Measurements from ENCODE around the gene EDRF1.

The EDRF1 gene

DNA sequence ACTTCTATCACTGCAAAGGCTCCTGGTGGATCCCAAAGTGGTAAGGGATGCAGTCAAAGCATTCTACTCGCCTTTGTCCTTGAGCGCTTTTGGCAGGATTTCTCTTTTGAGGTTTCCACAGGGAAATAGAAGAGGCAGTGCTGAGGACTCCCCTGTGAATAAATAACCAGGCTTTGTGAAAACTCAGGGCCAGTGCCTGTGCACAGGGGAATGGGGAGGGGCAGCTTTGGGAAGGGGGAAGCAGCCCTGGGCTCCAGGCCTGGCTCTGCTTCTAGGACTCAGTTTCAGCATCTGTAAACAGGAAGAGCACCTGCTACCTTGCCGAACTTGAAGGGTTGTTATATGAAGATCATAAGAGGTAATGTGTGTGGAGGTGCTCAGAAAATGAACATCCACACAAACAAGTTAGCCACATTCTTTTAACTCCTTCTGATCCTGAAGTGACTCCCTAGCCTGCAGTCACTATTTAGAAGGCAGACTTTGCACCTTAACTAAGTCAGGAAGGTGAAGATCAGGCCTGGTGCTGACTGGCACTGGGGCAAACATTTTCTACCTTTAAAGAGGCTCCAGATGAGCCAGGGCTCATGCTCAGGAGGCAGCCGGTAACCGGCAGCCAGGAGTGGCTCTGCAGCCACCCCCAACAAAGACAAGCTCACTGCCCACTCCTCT, 78.6 kb downstream of the EDRF1 start:
- no peak overlapping the region for H3K9ac ChIP-seq

GRCh38 chr10:125799451-125800182, 80.1 kb downstream of the EDRF1 start:
- Histone ChIP-seq H3K36me3 (peaks cover 28 to 96% (median 69%) of the 10 kb centered on the region in 11 experiments), H3K4me1 (peaks cover 0 to 67% (median 51%) of the 10 kb centered on the region in 10 experiments; a peak in 17 of 20 replicates), H3K4me2 (peak overlapping the region in 7 of 11 experiments; percentile 27 to 56 (median 46); a peak in 14 of 22 replicates), H3K27me3 (no peaks in the 10 kb centered on the region), H3K9ac (peak overlapping the region in 1 of 11 experiments; percentile 10; a peak in 1 of 22 replicates), H3K27ac (no peak overlapping the region), H3K4me3 (no peak overlapping the region), H3K9me3 (replicated peaks in 1 of 11) (peaks cover 0 to 14% (median 12%) of the 10 kb centered on the region in 11 experiments; a peak in 16 of 22 replicates), H4K20me1 (peaks cover 0 to 26% (median 0%) of the 10 kb centered on the region in 11 experiments; a peak in 4 of 22 replicates)
- TF ChIP-seq Cebpa-rat (IDR thresholded peaks at IDR 0.05): no peak

More for the DNA sequence above, 78.6 kb downstream of the EDRF1 start:
- no peak for TF ChIP-seq Cebpa-rat (IDR thresholded peaks at IDR 0.05)
- H3K4me1 ChIP-seq: peaks cover 0 to 61% (median 44%) of the 10 kb centered on the region in 10 experiments; a peak in 16 of 20 replicates
- H4K20me1 ChIP-seq: peaks cover 0 to 27% (median 0%) of the 10 kb centered on the region in 11 experiments; a peak in 4 of 22 replicates
- peaks cover 36 to 94% (median 72%) of the 10 kb centered on the region in 11 experiments for H3K36me3 ChIP-seq
- H3K9me3 ChIP-seq (replicated peaks in 1 of 11): peaks cover 0 to 14% (median 12%) of the 10 kb centered on the region in 11 experiments; a peak in 16 of 22 replicates
- H3K27ac ChIP-seq: no peak overlapping the region
- no peaks in the 10 kb centered on the region for H3K27me3 ChIP-seq
- H3K4me3 ChIP-seq: no peak overlapping the region
- peak overlapping the region in 2 of 11 experiments; percentile 46 to 54; a peak in 2 of 22 replicates for H3K4me2 ChIP-seq

DNA sequence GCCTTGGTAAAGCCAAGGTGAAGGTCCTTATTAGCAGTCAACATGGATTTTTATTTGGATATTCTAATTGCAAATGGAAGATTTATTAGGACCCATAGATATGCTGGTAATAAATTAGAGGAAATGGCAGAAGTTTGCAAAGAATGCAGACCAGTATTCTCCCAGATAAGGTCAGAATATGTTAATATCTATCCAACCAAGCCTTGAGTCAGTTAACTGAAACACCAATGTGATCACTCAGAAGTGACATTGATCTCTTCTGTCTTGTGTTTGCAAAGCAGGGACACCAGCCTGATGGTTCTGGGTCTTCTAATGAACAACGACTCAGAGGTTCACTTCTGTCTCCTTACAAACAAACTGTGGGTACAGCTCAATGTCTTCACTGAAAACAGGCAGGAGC, 82.1 kb downstream of the EDRF1 start:
- no peak overlapping the region for H3K4me3 ChIP-seq
- peaks cover 42 to 96% (median 72%) of the 10 kb centered on the region in 11 experiments for H3K36me3 ChIP-seq
- TF ChIP-seq Cebpa-rat (IDR thresholded peaks at IDR 0.05): no peak
- peaks cover 0 to 16% (median 0%) of the 10 kb centered on the region in 11 experiments; a peak in 4 of 22 replicates for H4K20me1 ChIP-seq
- H3K4me2 ChIP-seq: peak overlapping the region in 7 of 11 experiments; percentile 62 to 87 (median 76); a peak in 12 of 22 replicates
- peaks cover 0 to 14% (median 12%) of the 10 kb centered on the region in 11 experiments; a peak in 16 of 22 replicates for H3K9me3 ChIP-seq (replicated peaks in 1 of 11)
- H3K27ac ChIP-seq: peak overlapping the region in 1 of 11 experiments; percentile 65; a peak in 2 of 22 replicates
- H3K9ac ChIP-seq: no peak overlapping the region
- peaks cover 0 to 48% (median 36%) of the 10 kb centered on the region in 10 experiments; a peak in 17 of 20 replicates for H3K4me1 ChIP-seq
- H3K27me3 ChIP-seq: no peaks in the 10 kb centered on the region

DNA sequence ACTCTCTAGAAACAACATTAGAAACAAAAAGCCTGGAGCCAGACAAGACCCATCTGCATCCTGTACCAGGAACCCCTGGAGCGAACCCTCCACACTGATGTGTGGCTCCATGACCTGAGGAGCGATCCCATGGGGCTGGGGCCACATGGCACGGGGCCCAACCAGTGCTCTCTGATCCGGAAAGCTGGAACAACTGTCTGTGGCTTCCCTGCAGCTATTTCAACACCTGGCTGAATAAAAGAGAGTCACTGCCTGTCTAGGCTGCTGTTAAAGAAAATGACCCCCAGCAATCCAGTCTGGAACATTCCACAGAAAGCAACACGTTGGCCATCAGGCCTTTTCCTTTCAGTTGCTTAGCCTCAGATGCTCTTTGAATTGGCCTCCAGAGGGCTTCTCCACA, 82.6 kb downstream of the EDRF1 start:
- Histone ChIP-seq H3K9ac (peak overlapping the region in 3 of 11 experiments; percentile 2 to 29 (median 29); a peak in 4 of 22 replicates), H3K36me3 (peaks cover 47 to 96% (median 75%) of the 10 kb centered on the region in 11 experiments), H3K4me1 (peaks cover 0 to 47% (median 36%) of the 10 kb centered on the region in 10 experiments; a peak in 17 of 20 replicates), H3K4me2 (peak overlapping the region in 9 of 11 experiments; percentile 28 to 87 (median 73); a peak in 18 of 22 replicates), H3K9me3 (replicated peaks in 1 of 11) (peaks cover 0 to 14% (median 12%) of the 10 kb centered on the region in 11 experiments; a peak in 16 of 22 replicates), H3K4me3 (peak overlapping the region in 1 of 10 experiments; percentile 2; a peak in 1 of 20 replicates), H3K27ac (peak overlapping the region in 5 of 11 experiments; percentile 5 to 65 (median 64); a peak in 9 of 22 replicates), H4K20me1 (peaks cover 0 to 16% (median 0%) of the 10 kb centered on the region in 11 experiments; a peak in 3 of 22 replicates), H3K27me3 (no peaks in the 10 kb centered on the region)
- TF ChIP-seq Cebpa-rat (IDR thresholded peaks at IDR 0.05): no peak; a peak in 1 of 22 replicates

- H3K4me2 ChIP-seq: peak overlapping the region in 9 of 11 experiments; percentile 28 to 87 (median 73); a peak in 17 of 22 replicates
- H4K20me1 ChIP-seq: peaks cover 0 to 10% (median 0%) of the 10 kb centered on the region in 11 experiments; a peak in 3 of 22 replicates
- peak overlapping the region in 2 of 11 experiments; percentile 29; a peak in 2 of 22 replicates for H3K9ac ChIP-seq
- H3K36me3 ChIP-seq: peaks cover 53 to 96% (median 75%) of the 10 kb centered on the region in 11 experiments
- H3K9me3 ChIP-seq (replicated peaks in 1 of 11): peaks cover 0 to 14% (median 12%) of the 10 kb centered on the region in 11 experiments; a peak in 16 of 22 replicates
- H3K27ac ChIP-seq: peak overlapping the region in 5 of 11 experiments; percentile 5 to 65 (median 64); a peak in 8 of 22 replicates
- peak overlapping the region in 1 of 10 experiments; percentile 2; a peak in 1 of 20 replicates for H3K4me3 ChIP-seq
- no peak for TF ChIP-seq Cebpa-rat (IDR thresholded peaks at IDR 0.05)
- peaks cover 0 to 47% (median 36%) of the 10 kb centered on the region in 10 experiments; a peak in 17 of 20 replicates for H3K4me1 ChIP-seq
- H3K27me3 ChIP-seq: no peaks in the 10 kb centered on the region
These were observed 83.2 kb downstream of the EDRF1 start for GRCh38 chr10:125802739-125803138.

- Histone ChIP-seq H4K20me1 (peaks cover 0 to 7% (median 0%) of the 10 kb centered on the region in 11 experiments; a peak in 1 of 22 replicates), H3K9me3 (replicated peaks in 1 of 11) (peaks cover 0 to 7% (median 0%) of the 10 kb centered on the region in 11 experiments; a peak in 2 of 22 replicates), H3K27me3 (no peaks in the 10 kb centered on the region), H3K4me1 (peaks cover 0 to 19% (median 16%) of the 10 kb centered on the region in 10 experiments; a peak in 18 of 20 replicates), H3K27ac (no peak overlapping the region), H3K9ac (no peak overlapping the region), H3K4me2 (no peak overlapping the region), H3K36me3 (peaks cover 68 to 97% (median 86%) of the 10 kb centered on the region in 11 experiments), H3K4me3 (no peak overlapping the region)
- TF ChIP-seq Cebpa-rat (IDR thresholded peaks at IDR 0.05): no peak
These were observed 88.5 kb downstream of the EDRF1 start for GRCh38 chr10:125808047-125808446.

- Histone ChIP-seq H3K4me1 (peaks cover 0 to 12% (median 8%) of the 10 kb centered on the region in 10 experiments; a peak in 14 of 20 replicates), H3K36me3 (peaks cover 75 to 97% (median 90%) of the 10 kb centered on the region in 11 experiments), H3K9me3 (replicated peaks in 1 of 11) (peaks cover 0 to 7% (median 0%) of the 10 kb centered on the region in 11 experiments; a peak in 2 of 22 replicates), H3K4me3 (no peak overlapping the region), H4K20me1 (peaks cover 0 to 4% (median 0%) of the 10 kb centered on the region in 11 experiments; a peak in 3 of 22 replicates), H3K4me2 (peak overlapping the region in 5 of 11 experiments; percentile 3 to 36 (median 13); a peak in 5 of 22 replicates), H3K27me3 (no peaks in the 10 kb centered on the region), H3K9ac (no peak overlapping the region), H3K27ac (no peak overlapping the region)
- no peak for TF ChIP-seq Cebpa-rat (IDR thresholded peaks at IDR 0.05)
These were observed 91.7 kb downstream of the EDRF1 start for GRCh38 chr10:125811251-125811650.

Measured in BLaER1 treated with 17β-estradiol and CSF1 and Interleukin-3, amounts not matched to agents 10 nM and 100 nM (cell line).